22Rv1 (cell line): ENCODE data around the gene HECTD3.
"Not testable (repeated sequence)": the region's sequence is repeated elsewhere in the genome, so short reads cannot be mapped to it uniquely, and the experiment has no call there.

Experiments used
- H3K27ac ChIP-seq: fragments of 450-650 bp; 2 replicates; pipeline ENCODE4 v1.5.1; 2017
- ZFX ChIP-seq: fragments of 450-650 bp; IDR thresholded peaks from 2 replicates; pipeline ENCODE4 v1.6.1; 2017; ENCODE audit warnings: antibody characterized with exemption, borderline replicate concordance
- TF ChIP-seq, protein P1 (sequence below): fragments of 450-650 bp; IDR thresholded peaks from 2 replicates; pipeline ENCODE4 v1.5.1; 2017; ENCODE audit warnings: mild to moderate bottlenecking

Gene HECTD3

DNA sequence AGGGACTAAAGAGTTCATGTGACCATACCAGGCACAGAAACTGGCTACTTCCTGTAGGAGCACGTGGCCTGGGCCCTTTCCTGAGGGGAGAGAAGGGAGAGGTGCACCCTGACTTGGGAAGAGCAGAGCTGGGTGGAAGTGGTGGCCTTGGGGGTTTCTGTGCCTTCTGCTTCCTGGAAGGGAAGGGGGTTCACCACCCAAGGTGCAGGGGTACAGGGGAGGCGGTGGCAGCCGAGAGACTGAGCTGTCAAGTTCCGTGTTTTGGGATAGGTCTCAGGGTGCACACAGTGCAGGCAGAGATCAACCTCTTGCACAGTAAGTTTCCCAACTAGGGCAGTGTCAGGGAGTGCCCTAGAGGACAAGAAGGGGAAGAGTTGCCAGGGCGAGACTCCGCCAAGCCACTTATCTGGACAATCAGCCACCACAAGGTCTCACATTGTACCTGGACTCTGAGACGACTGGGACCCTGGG, 10.1 kb downstream of the HECTD3 start:
- H3K27ac ChIP-seq: peak overlapping the region; percentile 43; the same call in 1 of the 2 replicates
- TF ChIP-seq ZFX: no peak
- TF ChIP-seq, protein P1, sequence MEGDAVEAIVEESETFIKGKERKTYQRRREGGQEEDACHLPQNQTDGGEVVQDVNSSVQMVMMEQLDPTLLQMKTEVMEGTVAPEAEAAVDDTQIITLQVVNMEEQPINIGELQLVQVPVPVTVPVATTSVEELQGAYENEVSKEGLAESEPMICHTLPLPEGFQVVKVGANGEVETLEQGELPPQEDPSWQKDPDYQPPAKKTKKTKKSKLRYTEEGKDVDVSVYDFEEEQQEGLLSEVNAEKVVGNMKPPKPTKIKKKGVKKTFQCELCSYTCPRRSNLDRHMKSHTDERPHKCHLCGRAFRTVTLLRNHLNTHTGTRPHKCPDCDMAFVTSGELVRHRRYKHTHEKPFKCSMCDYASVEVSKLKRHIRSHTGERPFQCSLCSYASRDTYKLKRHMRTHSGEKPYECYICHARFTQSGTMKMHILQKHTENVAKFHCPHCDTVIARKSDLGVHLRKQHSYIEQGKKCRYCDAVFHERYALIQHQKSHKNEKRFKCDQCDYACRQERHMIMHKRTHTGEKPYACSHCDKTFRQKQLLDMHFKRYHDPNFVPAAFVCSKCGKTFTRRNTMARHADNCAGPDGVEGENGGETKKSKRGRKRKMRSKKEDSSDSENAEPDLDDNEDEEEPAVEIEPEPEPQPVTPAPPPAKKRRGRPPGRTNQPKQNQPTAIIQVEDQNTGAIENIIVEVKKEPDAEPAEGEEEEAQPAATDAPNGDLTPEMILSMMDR: no peak

DNA sequence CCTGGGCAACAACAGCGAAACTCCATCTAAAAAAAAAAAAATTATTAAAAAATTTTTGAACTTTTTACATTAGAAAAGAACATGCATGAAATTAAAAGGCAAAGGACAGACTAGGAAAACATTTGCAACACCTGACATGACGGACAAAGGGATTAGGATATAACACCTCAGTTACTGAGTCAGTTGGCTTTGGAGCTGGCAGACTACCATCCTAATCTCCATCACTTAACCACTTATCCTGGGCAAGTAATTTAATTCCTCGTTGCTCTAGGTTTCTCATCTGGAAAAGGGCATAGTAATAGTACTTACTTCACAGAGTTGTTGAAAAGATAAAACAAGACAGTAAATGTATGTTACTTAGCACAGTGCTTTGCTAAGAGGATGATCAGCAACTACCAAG, 11.9 kb downstream of the HECTD3 start:
- H3K27ac ChIP-seq: no peak overlapping the region
- TF ChIP-seq, protein P1: no peak
- TF ChIP-seq ZFX: no peak

DNA sequence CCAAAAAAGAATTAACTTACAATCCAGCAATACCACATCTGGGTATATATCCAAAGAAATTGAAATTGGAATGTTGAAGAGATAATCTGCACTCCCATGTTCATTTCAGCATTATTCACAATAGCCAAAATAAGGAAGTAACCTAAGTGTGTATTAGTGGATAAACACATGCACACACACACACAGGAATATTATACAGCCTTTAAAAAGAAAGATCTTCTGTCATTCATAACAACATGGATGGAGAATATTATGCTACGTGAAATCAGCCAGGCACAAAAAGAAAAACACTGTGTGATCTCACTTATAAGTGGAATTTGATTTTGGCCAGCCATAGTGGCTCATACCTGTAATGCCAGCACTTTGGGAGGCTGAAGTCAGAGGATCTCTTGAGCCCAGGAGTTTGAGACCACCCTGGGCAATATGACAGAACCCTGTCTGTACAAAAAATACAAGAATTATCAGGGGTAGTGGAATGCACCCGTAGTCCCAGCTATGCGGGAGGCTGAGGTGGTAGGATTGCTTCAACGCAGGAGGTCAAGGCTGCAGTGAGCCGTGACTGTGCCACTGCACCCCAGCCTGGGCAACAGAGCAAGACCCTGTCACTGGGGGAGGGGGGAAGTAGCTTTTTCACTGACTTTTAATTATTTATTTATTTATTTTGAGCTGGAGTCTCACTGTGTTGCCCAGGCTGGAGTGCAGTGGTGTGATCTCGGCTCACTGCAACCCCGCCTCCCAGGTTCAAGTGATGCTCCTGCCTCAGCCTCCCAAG, 15.5 kb downstream of the HECTD3 start:
- TF ChIP-seq ZFX: no peak
- TF ChIP-seq, protein P1: no peak
- H3K27ac ChIP-seq: no peak overlapping the region

DNA sequence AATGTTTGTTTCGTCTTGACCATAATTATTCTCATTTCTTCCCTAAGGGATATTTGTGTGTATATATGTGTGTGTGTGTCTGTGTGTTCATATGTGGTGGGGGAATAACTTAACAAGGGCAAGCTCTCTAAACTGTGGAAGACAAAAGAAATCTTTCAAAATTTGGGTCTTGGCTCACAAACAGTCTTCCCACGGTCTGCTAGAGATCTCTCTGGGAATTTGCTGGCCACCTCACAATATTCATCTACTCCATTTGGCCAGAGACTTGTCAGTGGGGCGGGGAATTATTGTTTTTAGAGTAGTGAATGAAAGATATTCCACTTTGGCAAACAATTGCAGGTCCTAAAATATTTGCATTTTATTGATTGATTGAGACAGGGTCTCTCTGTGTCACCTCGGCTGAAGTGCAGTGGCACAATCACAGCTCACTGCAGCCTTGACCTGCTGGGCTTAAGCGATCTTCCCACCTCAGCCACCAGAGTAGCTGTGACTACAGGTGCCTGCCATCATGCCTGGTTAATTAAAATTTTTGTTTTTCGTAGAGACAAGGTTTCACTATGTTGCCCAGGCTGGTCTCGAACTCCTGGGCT, 16.7 kb downstream of the HECTD3 start:
- no peak overlapping the region for H3K27ac ChIP-seq
- TF ChIP-seq, protein P1: no peak
- no peak for TF ChIP-seq ZFX

DNA sequence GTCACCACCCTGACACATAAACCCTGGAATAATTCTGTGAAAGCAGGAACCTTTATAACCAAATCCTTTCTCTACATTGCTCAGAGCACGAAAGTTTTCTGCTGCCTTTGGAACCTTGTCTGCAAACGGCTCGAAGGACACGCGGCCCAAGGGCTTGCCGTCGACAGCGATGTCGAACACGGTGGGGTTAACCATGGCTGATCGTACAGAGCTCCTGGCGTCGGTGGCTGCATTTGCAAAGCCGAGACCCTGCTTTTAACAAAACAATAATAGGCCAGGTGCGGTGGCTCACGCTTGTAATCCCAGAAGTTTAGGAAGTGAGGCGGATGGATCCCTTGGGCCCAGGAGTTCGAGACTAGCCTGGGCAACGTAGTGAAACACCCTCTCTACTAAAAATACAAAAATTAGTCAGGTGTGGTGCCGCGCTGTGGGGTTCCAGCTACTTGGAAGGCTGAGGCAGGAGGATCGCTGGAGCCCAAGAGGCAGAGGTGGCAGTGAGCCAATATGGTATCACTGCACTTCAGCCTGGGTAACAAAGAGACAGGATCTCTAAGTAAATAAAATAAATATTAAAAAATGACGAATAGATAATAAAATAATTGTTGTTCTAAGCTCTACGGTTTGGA, 22.5 kb downstream of the HECTD3 start:
- H3K27ac ChIP-seq: no peak overlapping the region
- TF ChIP-seq, protein P1: no peak
- no peak for TF ChIP-seq ZFX

DNA sequence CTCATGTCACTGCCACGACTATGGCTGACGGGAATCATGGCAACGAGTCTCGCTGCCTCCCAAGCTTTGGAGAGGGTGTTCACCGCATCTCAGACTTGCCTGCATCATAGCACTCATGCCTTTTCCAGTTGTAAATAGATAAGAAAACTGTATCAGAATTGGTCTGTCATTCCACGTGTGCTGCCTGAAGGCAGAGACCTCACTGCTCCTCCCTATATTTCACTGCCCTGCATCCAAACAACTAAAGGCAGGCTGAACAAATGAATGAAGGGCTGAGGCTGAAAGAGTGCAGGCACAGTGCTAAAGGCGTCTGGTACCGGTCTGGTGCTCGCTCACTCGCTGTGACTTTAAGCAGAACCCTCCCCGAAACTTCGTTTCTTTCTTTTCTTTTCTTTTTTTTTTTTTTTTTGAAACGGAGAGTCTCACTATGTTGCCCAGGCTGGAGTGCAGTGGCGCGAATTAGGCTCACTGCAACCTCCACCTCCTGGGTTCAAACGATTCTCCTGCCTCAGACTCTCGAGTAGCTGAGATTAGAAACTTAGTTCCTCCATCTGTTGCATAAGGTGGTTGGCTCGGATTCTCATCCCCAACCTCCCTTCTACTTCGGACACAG, 25.3 kb downstream of the HECTD3 start:
- peak overlapping the region; percentile 80 for H3K27ac ChIP-seq
- TF ChIP-seq, protein P1: no peak
- no peak for TF ChIP-seq ZFX

DNA sequence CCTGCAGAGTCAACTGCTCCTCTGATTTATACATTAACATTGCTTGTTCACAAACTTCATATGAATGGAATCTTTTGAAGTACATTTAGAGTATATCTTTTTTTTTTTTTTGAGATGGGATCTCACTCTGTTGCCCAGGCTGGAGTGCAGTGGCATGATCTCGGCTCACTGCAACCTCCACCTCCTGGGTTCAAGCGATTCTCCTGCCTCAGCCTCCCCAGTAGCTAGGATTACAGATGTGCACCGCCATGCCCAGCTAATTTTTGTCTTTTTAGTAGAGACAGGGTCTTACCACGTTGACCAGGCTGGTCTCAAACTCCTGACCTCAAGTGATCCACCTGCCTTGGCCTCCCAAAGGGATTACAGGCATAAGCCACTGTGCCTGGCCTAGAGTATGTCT, 33.8 kb downstream of the HECTD3 start:
- H3K27ac ChIP-seq: not testable (repeated sequence)
